GM19351 (cell line): ENCODE data around the gene TMEM178B.

Experiments
- ATAC-seq: cut with Tn5 transposase; IDR thresholded peaks from one replicate; pipeline ENCODE4 v1.9.1; 2021; ENCODE audit warnings: mild to moderate bottlenecking, moderate library complexity; ENCODE audit not compliant: unreplicated experiment

TMEM178B gene

DNA sequence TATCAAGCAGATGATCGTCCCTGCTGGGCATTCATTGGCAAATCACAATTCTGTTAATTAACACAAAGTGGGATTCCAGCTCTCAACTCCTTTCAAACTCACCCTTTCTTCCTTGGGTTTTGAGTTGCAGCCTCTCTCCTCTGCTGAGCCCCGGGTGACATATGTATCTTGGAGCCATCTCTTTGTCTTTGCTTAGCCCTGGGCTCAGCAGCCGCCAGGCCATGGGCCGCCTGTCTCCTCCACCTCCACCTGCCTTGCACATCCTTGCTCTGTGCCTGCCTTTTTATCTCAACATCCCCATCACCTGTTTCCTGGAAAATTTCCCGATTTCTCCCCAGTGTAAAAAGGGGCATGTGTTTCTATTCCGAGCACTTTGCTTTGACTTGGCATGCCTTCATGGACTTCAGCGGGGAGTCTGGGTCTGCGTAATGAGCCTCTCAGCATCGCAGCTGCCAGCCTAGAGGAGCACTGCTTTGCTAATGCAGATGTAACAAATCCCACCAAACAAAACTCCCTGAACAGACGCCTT, 336.0 kb downstream of the TMEM178B start:
- no peak for ATAC-seq

DNA sequence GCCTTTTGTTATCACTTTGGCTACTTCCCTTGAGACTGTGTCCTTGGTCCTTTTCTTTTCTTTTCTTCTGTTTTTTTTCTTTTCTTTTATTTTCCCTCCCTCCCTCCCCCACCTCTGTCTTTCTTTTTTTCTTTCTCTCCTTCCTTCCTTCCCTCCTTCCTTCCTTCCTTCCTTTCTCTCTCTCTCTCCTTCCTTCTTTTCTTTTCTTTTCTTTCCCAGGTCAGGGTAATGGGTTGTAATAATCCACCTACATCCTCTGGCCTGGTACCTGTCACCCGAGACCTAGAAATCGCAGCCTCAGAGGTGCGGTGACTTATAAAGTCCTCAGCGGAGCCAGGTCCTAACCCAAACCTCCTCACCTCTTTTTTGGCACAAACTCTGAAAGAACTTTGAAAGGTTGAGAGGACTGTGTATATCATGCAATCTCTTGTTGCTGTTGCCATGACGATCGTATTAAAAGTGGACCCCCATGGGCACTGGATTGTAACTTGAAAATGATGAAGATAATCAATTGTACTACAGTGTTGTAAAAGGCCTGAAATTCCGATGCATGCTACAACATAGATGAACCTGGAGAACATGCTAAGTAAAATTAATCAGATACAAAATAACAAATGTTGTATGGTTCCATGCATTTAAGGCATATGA, 336.6 kb downstream of the TMEM178B start:
- ATAC-seq: no peak

DNA sequence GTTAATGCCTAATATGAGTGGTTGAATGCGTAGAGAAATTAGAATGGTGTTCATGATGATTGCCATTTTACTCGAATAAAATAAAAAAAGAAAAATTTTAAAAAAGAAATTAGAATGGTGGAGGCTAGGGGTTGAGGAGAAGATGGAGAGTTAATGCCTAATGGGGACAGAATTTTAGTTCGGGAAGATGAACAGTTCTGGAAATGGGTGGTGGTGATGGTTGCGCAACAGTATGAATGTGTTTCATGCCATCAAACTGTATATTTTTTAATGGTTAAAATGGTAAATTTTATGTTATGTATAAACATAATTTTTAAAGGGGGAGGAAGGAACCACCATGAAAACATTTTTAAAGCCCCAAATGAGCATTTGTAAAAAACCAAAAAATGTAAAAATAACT, 337.3 kb downstream of the TMEM178B start:
- ATAC-seq: no peak

DNA sequence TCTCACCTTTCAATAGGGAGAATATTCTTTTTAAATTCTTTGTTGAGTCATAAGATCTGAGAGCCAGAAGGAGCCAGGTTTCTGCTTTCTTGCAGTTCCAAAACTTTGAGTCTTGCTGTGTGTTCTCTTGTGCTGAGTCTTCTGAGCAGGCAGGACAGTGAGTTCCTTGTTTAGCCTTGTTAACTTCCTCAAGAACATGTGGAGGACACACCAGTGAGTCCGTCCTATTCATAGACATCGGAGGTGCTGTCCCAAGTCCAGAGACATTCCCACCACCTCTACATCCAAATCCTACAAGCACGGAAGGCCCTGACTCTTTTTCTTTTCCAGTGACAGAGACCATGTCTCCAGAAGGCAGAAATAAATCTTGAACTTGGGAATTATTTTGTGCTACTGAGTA, 342.1 kb downstream of the TMEM178B start:
- no peak for ATAC-seq

DNA sequence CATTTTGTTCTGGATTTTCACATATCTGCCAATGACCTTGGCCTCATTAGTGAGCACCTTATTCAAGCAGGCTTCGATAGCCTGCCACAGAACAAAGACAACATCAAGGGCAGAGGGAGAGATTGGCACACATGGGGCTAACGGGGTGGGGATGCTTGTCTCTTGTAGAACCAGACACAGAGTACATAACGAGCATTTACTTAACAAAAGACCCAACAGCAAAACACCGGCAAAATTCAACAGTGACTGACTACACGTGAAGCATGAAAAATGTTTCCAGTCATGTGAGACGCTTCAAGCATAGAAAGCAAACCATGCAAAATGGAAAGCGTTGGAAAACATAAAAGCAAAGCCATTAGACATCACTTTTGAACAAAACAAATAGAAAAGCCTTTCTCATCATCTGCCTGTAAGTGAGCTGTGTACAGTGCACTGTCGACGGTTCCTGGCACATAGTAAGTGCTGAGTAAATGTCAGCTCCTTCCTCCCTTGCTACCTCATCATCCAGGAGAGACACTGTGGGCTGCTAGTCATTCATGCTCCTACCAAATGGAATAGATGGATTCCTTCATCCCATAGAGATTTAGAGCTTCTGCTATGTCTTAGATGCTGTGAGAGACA, 342.9 kb downstream of the TMEM178B start:
- no peak for ATAC-seq

DNA sequence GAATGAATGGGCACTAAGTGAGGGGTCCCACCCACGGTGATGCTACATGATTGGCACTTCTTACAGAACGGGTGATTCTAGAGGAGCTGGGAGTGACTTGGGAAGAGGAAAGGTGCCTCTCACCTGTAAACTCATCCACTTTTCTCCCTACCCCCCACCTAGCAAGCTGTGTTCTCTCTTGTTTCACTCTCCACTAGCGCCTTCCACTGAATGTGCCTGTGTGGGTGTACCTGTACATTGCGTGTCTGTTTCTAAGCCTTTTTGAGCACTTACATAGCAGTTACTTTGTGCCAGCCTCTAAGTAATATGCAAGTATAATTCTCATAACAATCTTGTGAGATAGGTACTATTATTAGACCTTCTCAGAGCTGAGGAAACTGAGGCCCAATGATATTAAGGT, 343.6 kb downstream of the TMEM178B start:
- no peak for ATAC-seq

DNA sequence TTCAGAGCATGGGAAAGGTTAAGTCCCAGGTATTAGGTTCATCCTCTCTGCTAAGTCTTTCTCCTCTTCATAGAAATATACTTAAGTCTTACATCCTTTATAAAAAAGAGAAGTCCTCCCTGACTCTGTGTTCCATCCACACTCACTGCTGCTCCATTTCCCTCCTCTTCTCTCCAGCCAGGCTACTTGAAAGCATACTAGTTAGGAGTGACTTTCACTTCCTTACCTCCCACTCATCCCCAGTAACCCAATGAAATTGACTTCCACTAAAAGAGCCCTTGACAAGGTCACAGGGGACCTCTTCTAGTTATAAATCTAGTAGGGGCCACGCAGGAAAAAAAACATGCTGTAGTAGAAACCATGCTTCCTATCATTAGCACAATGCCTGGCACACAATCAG, 344.2 kb downstream of the TMEM178B start:
- ATAC-seq: no peak

DNA sequence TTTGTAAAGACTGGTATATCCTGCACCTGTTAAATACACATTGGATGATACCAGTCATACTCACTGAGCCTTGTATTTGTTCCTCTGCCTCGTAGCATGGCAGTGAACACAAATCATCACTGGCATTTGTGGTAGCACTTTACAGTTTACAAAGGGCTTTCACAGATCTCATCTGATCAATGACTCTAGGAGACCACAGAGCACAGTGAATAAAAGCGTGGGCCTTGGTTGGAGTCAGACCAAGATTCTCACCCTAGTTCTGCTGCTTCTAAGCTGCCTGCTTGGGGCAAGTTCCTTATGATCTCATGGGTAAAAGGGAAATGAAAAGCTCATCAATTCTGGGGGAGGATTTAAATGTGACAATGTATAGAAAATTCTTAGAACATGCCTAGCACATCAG, 347.4 kb downstream of the TMEM178B start:
- no peak for ATAC-seq

DNA sequence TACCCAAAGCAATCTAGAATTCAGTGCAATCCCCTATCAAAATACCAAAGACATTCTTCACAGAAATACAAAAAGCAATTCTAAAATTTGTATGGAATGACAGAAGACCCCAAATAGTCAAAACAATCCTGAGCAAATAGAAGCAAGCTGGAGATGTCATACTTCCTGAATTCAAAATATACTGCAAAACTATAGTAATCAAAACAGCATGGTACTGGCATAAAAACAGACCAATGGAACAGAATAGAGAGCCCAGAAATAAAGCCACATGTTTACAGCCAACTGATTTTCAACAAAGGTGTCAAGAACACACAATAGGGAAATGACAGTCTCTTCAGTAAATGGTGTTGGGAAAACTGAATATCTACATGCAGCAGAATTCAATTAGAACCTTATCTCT, 353.3 kb downstream of the TMEM178B start:
- no peak for ATAC-seq

DNA sequence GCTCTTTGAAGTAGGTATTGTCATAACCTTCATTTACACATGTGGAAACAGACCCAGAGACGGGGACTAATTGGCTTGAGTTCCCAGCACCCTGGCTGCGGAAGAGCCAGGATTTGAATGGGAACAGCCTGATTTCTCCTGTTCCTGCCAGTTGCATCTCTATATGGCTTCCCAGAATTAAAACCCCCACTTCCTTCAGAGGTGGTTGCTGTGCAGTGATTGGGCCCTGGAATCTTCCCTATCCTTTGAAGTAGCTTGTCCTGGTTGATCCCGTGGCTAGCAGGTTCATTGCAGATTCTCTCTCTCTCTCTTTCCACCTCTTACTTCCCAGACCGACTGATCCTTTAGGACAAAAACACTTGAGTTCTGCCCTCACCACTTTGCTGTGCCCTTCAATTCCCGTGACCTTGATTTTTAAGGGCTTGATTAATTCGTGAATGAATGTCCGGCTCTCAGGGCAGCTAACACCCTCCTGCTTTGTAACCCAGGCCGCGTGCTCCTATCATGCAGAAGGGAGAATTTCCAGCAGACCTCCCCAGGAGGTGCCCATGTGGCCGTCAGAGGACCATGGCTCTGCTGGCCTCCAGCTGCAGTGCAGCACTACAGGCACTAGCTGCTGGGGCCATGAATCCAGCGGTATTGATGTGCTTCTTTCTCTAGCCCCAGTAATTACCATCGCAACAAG, 356.7 kb downstream of the TMEM178B start:
- no peak for ATAC-seq

DNA sequence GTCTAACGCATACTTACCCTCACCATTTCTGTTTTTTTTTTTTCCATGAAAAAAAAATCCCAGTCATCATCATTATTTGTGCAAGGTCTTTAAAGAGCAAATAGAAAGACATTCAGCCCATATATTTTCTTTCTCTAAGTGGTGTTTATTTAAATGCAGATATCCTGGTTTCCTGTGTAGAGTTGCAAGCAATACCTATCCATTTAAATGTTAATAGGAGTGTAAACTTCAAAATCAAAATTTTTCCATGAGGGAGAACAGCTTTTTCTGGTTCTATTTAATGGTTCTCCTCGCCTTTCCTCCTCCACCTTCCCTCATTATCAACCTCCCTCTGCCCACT, 357.2 kb downstream of the TMEM178B start:
- ATAC-seq: no peak

DNA sequence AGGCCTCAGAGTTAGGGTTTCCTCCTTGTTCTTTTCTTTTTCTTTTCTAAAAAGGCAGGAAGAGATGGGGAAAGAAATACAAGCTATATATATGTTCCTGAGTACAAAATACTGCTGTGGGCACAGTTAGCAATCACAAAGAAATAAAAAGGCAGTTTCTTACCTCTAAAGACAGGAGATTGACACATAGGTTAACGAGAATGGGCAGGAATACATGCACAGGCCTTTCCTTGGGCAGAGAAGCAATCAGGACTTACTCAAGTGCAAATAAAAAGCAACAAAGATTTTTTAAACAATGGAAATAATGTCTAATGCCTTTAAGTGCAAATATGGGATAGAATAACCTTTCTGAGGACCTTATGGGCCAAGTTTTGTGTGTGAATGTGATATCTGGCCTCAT, 357.8 kb downstream of the TMEM178B start:
- ATAC-seq: no peak

DNA sequence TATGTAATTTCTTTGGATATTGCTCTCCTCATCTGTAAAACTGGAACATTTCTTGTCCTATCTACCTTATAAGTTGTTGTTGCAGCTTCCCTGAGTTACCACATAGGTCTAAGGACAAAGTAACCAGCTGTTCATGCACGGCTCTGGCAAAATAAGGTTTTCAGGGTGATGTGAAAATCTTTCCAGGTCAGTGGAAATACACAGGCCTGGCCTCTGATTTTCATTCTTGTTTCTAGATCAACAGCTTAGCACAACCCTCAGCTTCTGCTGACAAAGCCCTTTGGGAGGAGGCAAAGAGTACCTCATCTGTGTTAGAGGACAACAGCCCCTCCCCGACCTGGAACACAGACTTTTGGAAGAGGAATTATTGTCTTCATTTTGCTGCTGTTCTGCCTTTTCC, 359.8 kb downstream of the TMEM178B start:
- no peak for ATAC-seq

DNA sequence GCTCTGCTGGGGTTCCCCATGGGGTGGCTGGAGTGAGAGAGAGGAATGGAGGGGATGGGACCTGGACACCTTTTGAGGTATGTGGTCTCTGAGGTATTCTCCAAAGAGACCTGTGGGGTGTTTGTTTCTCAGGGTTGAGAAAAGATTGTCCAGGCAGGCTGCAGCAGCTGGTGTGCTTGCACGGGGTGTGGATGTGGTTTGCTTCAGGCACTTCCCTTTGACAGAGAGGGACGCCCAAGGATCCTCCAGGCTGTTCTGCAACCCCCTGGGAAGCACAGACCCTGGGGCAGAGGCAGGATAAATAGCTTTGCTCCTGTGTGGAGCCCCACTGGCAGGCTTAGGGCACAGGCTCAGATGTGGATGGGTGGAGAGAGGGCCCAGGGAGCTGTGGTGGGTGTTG, 362.3 kb downstream of the TMEM178B start:
- no peak for ATAC-seq

DNA sequence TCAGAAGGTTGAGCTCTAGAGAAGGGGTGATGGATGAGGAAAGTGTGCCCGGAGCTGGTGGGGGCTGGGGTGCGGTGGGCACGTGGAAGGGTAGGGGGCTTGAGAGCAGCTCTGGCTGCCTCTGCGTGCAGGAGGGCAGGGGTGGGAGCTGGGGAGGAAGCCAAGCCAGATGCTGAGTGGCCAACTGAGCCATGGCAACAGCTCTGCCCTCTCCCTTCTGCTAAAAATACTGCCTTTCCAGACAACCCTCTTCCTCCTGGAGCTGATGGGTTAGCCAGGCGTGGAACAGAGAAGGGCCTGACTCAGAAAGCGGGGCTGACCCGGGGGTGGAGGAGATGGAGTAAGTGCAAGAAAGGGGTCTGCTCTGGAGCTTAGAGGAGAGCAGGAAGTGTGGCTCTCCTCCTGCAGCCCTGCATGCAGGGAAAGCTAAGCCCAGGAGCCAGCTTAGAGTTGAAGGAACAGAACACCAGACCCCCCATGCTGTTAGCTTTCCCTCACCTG, 362.8 kb downstream of the TMEM178B start:
- no peak for ATAC-seq

DNA sequence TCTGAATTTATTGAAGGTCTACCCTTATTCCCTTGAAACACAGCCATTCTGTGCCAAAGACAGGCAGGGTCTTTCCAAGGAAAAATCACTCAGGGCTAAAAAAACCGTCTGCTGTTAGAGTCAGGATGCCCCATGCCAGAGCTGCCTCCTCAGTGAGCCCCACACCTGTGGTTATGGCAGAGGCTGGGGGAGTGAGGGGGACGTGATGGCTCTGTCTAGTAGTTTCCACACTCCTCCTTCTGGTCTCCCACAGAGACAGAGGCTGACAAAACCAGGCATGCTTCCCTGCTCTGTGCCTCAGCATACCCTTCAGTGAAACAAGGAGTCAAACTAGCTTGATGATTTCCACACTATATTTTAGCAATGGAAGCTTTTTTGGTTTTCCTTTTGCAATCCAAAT, 365.3 kb downstream of the TMEM178B start:
- ATAC-seq: no peak

DNA sequence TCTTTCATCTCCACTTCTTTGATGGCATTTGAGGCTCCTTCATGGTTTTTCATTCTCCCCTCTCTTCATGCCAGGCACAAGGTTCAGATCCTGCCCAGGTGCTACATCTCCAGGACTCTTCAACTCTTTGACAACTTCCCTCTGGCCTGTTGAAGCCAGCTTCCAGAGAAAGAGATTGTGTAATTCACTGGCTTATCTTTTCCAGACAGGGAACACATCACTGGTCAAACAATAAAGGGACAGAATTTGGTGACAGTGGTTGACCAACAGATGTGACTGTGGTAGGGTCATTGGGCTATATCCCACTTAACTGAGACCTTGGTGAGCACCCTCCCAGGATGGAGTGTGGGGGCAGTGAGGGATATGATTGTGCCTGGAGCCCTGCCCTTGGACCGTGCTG, 365.9 kb downstream of the TMEM178B start:
- ATAC-seq: no peak

DNA sequence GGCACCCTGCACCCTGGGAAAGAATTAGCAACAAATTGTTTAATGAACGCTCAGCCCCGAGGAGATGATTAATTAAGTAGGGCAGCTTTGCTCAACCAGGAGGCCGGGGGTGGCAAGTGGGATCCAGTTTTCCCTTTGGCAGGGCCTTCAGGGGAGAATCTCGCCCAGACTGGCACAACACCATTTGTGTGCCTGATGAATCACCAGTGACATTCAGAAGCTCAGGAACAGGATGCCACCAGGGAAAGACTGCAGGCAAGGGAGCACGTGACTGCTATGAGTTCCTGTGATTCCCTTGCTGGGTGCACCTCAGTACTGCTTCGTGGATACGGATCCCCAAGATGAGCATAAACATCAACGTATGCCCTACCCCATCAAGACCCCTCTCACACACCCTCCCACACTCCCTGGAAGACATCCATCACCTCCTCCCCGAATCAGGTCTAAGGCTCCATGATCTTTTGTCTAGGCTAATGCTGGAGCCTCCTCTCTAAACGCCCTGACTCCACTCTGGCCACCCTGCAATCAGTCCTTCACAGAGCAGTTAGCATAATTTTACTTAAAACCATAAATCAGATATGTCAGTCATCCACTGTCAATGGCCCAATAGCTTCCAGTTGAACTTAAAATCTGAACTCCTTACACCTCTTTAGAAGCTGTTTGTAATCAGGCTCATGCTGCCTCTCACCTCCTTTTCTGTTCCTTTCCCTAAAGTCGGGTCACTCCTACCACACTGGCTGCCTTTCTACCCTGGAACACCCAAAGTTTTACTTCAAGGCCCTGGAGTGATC, 368.2 kb downstream of the TMEM178B start:
- no peak for ATAC-seq

DNA sequence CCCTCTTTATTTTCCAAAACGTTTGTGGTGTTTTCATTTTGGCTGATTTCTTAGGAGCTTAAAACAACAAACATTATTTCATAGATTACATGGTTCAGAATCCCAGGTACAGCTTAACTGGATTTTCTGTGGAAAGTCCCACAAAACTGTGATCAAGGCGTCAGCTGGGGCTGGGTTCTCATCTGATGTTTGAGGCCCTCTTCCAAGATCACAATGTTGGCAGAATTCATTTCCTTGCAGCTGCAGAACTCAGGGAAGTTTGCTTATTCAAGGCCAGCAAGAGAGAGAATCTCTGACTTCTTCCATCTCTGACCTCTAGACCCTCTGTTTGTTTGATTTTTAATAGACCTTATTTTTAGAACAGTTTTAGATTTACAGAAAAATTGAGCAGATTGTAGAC, 368.9 kb downstream of the TMEM178B start:
- ATAC-seq: no peak

DNA sequence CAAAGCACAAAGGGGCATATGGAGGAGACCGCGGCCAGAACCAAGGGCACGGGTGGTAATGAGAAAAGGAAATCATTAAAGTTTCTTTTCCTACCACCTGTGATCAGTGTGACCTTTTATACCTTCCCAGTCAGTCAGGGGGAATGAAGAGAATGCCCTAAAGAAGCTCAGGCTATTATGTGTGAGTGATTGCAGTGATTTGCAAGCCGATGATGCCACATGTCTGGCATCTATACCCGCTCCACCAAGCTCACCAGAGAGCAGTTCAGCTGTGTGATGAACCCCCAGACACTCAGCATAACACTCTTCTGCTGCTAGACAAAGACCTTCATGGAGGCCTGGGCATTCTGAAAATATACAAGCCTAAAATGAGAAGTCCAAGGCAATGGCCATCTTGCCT, 371.1 kb downstream of the TMEM178B start:
- ATAC-seq: no peak

DNA sequence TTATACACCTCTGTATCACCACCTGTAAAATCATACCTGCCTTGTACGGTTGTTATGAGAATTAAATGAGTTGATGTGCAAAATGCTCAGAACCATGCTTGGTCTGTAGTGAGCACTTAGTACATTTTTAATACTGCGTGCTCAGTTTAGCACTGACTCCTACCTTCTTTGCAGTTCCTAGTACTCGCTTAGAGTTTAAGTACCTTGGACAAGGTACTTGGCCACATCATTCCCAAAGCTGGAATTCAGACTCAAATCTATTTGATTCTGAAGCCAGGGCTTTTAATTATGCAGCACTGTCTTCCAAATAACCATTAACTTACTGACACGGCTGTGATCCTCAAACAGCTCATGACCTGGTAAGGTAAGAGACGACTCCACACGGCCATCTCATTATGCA, 377.4 kb downstream of the TMEM178B start:
- no peak for ATAC-seq
